Parathyroid adenoma (tissue), 2 donors: ENCODE measurements around the gene CABCOCO1.

Experiments used
- H2AFZ ChIP-seq: fragments of 300-600 bp; sonication (generic); one replicate; pipeline ENCODE4 v1.7.0; 2017; ENCODE audit warnings: antibody characterized with exemption, mild to moderate bottlenecking
- H3K27ac ChIP-seq: fragments of 300-600 bp; sonication (generic); one replicate; pipeline ENCODE4 v1.7.0; 2017
- H3K27me3 ChIP-seq: fragments of 300-600 bp; sonication (generic); one replicate; pipeline ENCODE4 v1.7.0; 2017; ENCODE audit warnings: low read length; ENCODE audit not compliant: control insufficient read depth, insufficient read depth
- H3K36me3 ChIP-seq: fragments of 300-600 bp; sonication (generic); one replicate; pipeline ENCODE4 v1.7.0; 2017; ENCODE audit warnings: low read length; ENCODE audit not compliant: control insufficient read depth, insufficient read depth
- H3K4me1 ChIP-seq: fragments of 300-600 bp; sonication (generic); one replicate; pipeline ENCODE4 v1.7.0; 2017; ENCODE audit warnings: control low read depth
- H3K4me2 ChIP-seq: fragments of 300-600 bp; sonication (generic); one replicate; pipeline ENCODE4 v1.7.0; 2017; ENCODE audit warnings: low read length
- H3K4me3 ChIP-seq: fragments of 300-600 bp; sonication (generic); one replicate; pipeline ENCODE4 v1.7.0; 2017; ENCODE audit warnings: low read depth, low read length
- H3K79me2 ChIP-seq: fragments of 300-600 bp; sonication (generic); one replicate; pipeline ENCODE4 v1.7.0; 2017; ENCODE audit warnings: control low read depth
- H3K9ac ChIP-seq: fragments of 300-600 bp; sonication (generic); one replicate; pipeline ENCODE4 v1.7.0; 2017; ENCODE audit warnings: mild to moderate bottlenecking
- H3K9me3 ChIP-seq: fragments of 300-600 bp; sonication (generic); one replicate; pipeline ENCODE4 v1.7.0; 2017; ENCODE audit warnings: low read length; ENCODE audit not compliant: control insufficient read depth
- CTCF ChIP-seq: fragments of 300-600 bp; sonication (generic); IDR thresholded peaks from one replicate; pipeline ENCODE4 v1.7.0; 2017; ENCODE audit warnings: antibody characterized with exemption, mild to moderate bottlenecking
- donor health status: primary hyperparathyroidism.

CABCOCO1 gene

DNA sequence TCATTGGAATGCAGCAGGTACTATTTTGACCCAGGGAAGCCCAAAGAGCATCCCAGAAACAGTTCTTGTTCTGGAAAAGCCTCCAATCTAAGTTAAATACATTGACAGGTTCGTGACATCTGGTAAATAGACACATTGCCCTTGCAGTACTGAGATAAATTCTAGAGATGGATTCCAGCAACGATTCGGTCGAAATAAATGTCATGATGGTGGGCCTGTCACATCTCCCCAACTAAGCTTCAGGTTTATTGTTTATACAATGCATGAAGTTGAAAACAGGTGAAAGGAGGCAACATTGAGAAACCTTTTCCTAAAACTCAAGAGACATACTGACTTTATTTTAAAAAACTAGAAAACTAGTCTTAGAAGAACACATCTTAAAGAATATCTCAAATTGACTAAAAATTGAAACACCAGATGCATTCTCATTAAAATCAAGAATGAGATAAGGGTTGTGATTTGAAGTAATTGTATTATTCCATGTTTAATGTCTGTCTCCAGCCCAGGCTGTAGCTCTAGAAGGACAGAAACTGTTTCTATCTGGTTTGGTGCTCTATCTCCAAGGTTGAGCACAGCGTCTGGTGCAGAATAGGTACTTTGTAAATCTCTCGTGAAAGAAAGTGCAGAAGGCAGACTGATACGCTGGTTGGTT lies 114.0 kb downstream of the CABCOCO1 start:
- Histone ChIP-seq H3K4me1 (no peaks in the 10 kb centered on the region), H3K36me3 (no peaks in the 10 kb centered on the region), H3K27ac (no peak overlapping the region), H3K9ac (no peak overlapping the region), H3K4me2 (no peak overlapping the region), H3K27me3 (no peaks in the 10 kb centered on the region), H2AFZ (no peak overlapping the region), H3K4me3 (no peak overlapping the region), H3K79me2 (no peaks in the 10 kb centered on the region), H3K9me3 (no peaks in the 10 kb centered on the region)
- no peak for TF ChIP-seq CTCF

GRCh38 chr10:61778137-61778536 lies 115.4 kb downstream of the CABCOCO1 start:
- Histone ChIP-seq H3K4me3 (no peak overlapping the region), H3K36me3 (no peaks in the 10 kb centered on the region), H3K79me2 (no peaks in the 10 kb centered on the region), H3K4me2 (no peak overlapping the region), H3K27me3 (no peaks in the 10 kb centered on the region), H3K27ac (no peak overlapping the region), H2AFZ (no peak overlapping the region), H3K9ac (no peak overlapping the region), H3K9me3 (no peaks in the 10 kb centered on the region), H3K4me1 (no peaks in the 10 kb centered on the region)
- no peak for TF ChIP-seq CTCF

DNA sequence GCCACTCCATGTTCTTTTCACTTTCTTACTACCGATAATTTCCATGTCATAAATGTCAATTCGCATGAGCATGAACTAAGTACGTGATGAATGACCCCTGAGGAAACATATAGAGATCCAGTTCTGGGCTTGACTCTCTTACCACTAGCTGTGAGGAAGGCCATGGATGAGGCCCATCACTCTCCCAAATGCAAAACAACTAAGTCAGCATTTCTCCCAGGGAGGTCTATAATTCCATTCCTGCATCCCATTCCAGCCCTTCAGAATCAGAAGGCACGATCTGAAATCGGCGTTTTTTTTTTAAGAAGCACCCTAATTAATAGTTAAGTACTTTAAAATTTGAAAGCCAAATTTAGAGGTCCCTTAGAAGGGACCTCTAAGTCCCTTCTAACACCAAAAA lies 116.5 kb downstream of the CABCOCO1 start:
- Histone ChIP-seq H3K27ac (no peak overlapping the region), H3K4me3 (no peak overlapping the region)

DNA sequence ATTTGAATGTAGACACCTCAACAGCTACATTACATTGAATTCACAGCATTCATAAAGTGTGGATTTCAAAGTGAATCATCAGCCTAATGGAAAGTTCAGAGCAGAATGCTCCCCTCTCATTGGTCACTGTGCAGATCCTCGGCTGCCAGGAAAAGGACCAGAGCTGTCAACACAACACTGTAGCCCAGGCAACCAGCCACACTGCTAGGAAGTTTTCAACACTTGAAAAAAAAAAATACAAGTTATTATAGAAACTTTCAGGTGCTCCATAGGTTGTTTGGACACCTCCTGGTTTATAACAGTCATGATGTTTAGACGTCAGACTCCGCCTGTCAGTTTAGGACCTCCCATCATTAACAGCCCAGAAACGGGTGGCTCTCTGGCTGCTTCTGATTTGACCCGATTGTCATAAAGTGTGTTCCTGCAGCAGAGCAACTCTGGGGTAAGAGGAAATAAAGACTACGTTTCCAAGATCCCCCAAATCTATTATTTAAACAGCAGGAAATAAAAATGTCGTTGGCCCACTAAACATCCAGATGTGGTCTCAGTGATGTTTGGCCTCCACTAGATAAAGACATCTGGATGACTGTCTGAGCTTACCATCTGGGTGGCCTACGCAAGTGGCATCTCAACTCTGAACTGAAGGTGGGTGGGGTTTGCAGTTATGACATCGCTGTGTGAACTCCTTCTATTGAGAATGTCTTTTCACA lies 117.4 kb downstream of the CABCOCO1 start:
- H3K27me3 ChIP-seq: no peaks in the 10 kb centered on the region
- H3K9me3 ChIP-seq: no peaks in the 10 kb centered on the region
- H3K36me3 ChIP-seq: no peaks in the 10 kb centered on the region
- H2AFZ ChIP-seq: no peak overlapping the region
- H3K4me3 ChIP-seq: no peak overlapping the region
- H3K4me2 ChIP-seq: no peak overlapping the region
- no peaks in the 10 kb centered on the region for H3K79me2 ChIP-seq
- no peak overlapping the region for H3K9ac ChIP-seq
- TF ChIP-seq CTCF: no peak
- H3K27ac ChIP-seq: no peak overlapping the region
- no peaks in the 10 kb centered on the region for H3K4me1 ChIP-seq

More for the DNA sequence above, 116.5 kb downstream of the CABCOCO1 start:
- Histone ChIP-seq H3K4me1 (no peaks in the 10 kb centered on the region), H3K27me3 (no peaks in the 10 kb centered on the region), H3K9ac (no peak overlapping the region), H2AFZ (no peak overlapping the region), H3K9me3 (no peaks in the 10 kb centered on the region), H3K36me3 (no peaks in the 10 kb centered on the region), H3K79me2 (no peaks in the 10 kb centered on the region), H3K4me2 (no peak overlapping the region)
- TF ChIP-seq CTCF: no peak

- TF ChIP-seq CTCF: no peak
- Histone ChIP-seq H3K9ac (no peak overlapping the region), H3K27me3 (no peaks in the 10 kb centered on the region), H3K79me2 (no peaks in the 10 kb centered on the region), H3K36me3 (no peaks in the 10 kb centered on the region), H3K4me1 (no peaks in the 10 kb centered on the region), H3K27ac (no peak overlapping the region), H3K4me3 (no peak overlapping the region), H3K4me2 (no peak overlapping the region), H3K9me3 (no peaks in the 10 kb centered on the region), H2AFZ (no peak overlapping the region)
Observed at GRCh38 chr10:61780732-61781131, 118.0 kb downstream of the CABCOCO1 start.
